ENCODE data around the gene GPNMB.
A peak's percentile ranks its signal among the peaks of the same experiment; 100 is the strongest.

The GPNMB gene

GRCh38 chr7:23238983-23239652 is 7.5 kb upstream of the GPNMB start:
- Histone ChIP-seq H3K27ac (ENCODE audit: low read depth, low read length) (no peak overlapping the region), H3K79me1 (ENCODE audit: low read length) (no peaks in the 10 kb centered on the region), H3K4ac (ENCODE audit: low read depth, low read length) (no peak overlapping the region), H3K79me2 (ENCODE audit: control insufficient read depth, insufficient read depth, low read length, poor library complexity) (no peaks in the 10 kb centered on the region), H2AK5ac (ENCODE audit: low read length) (no peak overlapping the region), H2BK12ac (ENCODE audit: low read length) (no peak overlapping the region), H4K12ac (ENCODE audit: low read depth, low read length) (no peak overlapping the region), H3K9me3 (ENCODE audit: insufficient read depth, low read depth, low read length) (no peaks in the 10 kb centered on the region), H3K9ac (ENCODE audit: low read length) (no peak overlapping the region), H3K4me3 (ENCODE audit: low read depth, low read length) (no peak overlapping the region), H3K36me3 (ENCODE audit: control insufficient read depth in 1 of 2, insufficient read depth in 2 of 2, low read length in 2 of 2) (no peaks in the 10 kb centered on the region), H2BK120ac (ENCODE audit: insufficient read depth, low read length, poor library complexity) (no peak overlapping the region), H3K4me1 (ENCODE audit: control insufficient read depth in 1 of 2, insufficient read depth in 2 of 2, low read length in 2 of 2) (no peaks in the 10 kb centered on the region), H3K23ac (ENCODE audit: low read length) (no peak overlapping the region), H4K91ac (ENCODE audit: low read depth, low read length) (no peak overlapping the region), H4K8ac (ENCODE audit: low read depth, low read length) (no peak overlapping the region), H2AFZ (ENCODE audit: insufficient read depth, low read length, poor library complexity) (no peak overlapping the region), H3K4me2 (ENCODE audit: low read length) (no peak overlapping the region), H3K27me3 (ENCODE audit: insufficient read depth, low read length) (no peaks in the 10 kb centered on the region), H3K14ac (ENCODE audit: low read length) (no peak overlapping the region), H2BK5ac (ENCODE audit: low read depth, low read length, poor library complexity) (no peak overlapping the region), H3K18ac (ENCODE audit: low read length) (no peak overlapping the region)
- WGBS (ENCODE audit: extremely low coverage, insufficient coverage, insufficient read length): no CpG with 5 or more reads among the region's 11 CpGs
- no peak for DNase-seq

- no CpG with 5 or more reads among the region's 5 CpGs for WGBS (ENCODE audit: extremely low coverage, insufficient coverage, insufficient read length)
- Histone ChIP-seq H3K9ac (ENCODE audit: low read length) (no peak overlapping the region), H3K14ac (ENCODE audit: low read length) (no peak overlapping the region), H2BK12ac (ENCODE audit: low read length) (no peak overlapping the region), H3K23ac (ENCODE audit: low read length) (no peak overlapping the region), H3K4me1 (ENCODE audit: control insufficient read depth in 1 of 2, insufficient read depth in 2 of 2, low read length in 2 of 2) (no peaks in the 10 kb centered on the region), H2BK5ac (ENCODE audit: low read depth, low read length, poor library complexity) (no peak overlapping the region), H3K4ac (ENCODE audit: low read depth, low read length) (no peak overlapping the region), H4K8ac (ENCODE audit: low read depth, low read length) (no peak overlapping the region), H2AFZ (ENCODE audit: insufficient read depth, low read length, poor library complexity) (no peak overlapping the region), H3K4me2 (ENCODE audit: low read length) (no peak overlapping the region), H2BK120ac (ENCODE audit: insufficient read depth, low read length, poor library complexity) (no peak overlapping the region), H3K4me3 (ENCODE audit: low read depth, low read length) (no peak overlapping the region), H3K9me3 (ENCODE audit: insufficient read depth, low read depth, low read length) (no peaks in the 10 kb centered on the region), H3K79me2 (ENCODE audit: control insufficient read depth, insufficient read depth, low read length, poor library complexity) (no peaks in the 10 kb centered on the region), H3K27me3 (ENCODE audit: insufficient read depth, low read length) (no peaks in the 10 kb centered on the region), H3K36me3 (ENCODE audit: control insufficient read depth in 1 of 2, insufficient read depth in 2 of 2, low read length in 2 of 2) (no peaks in the 10 kb centered on the region), H4K12ac (ENCODE audit: low read depth, low read length) (no peak overlapping the region), H3K18ac (ENCODE audit: low read length) (no peak overlapping the region), H2AK5ac (ENCODE audit: low read length) (no peak overlapping the region), H3K79me1 (ENCODE audit: low read length) (no peaks in the 10 kb centered on the region), H4K91ac (ENCODE audit: low read depth, low read length) (no peak overlapping the region), H3K27ac (ENCODE audit: low read depth, low read length) (no peak overlapping the region)
- DNase-seq: no peak
Observed at GRCh38 chr7:23239698-23240097, 6.9 kb upstream of the GPNMB start.

DNA sequence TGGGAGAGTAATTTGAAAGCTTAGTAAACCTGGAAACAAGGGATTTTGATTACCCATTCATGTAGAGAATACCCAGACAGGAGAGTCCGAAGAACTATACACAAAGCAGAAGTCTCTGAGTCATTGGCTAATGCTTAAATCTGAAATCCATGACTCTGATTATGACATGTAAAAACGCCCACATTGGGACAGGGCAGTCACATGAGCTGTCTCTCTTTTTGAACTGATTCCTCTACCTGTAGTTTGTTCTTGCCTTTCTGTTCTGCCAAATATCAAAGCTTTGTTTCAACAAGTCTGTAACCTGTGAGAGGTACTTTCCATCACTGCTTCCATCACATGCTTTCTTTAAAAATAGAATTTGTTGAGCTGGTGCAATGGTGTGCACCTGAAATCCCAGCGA is 4.3 kb upstream of the GPNMB start:
- no peak overlapping the region for H3K14ac ChIP-seq (ENCODE audit: low read length)
- H3K4ac ChIP-seq (ENCODE audit: low read depth, low read length): no peak overlapping the region
- no peak overlapping the region for H4K8ac ChIP-seq (ENCODE audit: low read depth, low read length)
- no peak overlapping the region for H3K4me3 ChIP-seq (ENCODE audit: low read depth, low read length)
- H2BK120ac ChIP-seq (ENCODE audit: insufficient read depth, low read length, poor library complexity): no peak overlapping the region
- no peak overlapping the region for H4K91ac ChIP-seq (ENCODE audit: low read depth, low read length)
- no peaks in the 10 kb centered on the region for H3K9me3 ChIP-seq (ENCODE audit: insufficient read depth, low read depth, low read length)
- H2BK5ac ChIP-seq (ENCODE audit: low read depth, low read length, poor library complexity): no peak overlapping the region
- H3K27ac ChIP-seq (ENCODE audit: low read depth, low read length): no peak overlapping the region
- H3K4me1 ChIP-seq (ENCODE audit: control insufficient read depth in 1 of 2, insufficient read depth in 2 of 2, low read length in 2 of 2): peaks cover 6 to 9% of the 10 kb centered on the region in 2 experiments
- H2AK5ac ChIP-seq (ENCODE audit: low read length): no peak overlapping the region
- H2BK12ac ChIP-seq (ENCODE audit: low read length): no peak overlapping the region
- H3K79me1 ChIP-seq (ENCODE audit: low read length): no peaks in the 10 kb centered on the region
- no CpG with 5 or more reads among the region's 3 CpGs for WGBS (ENCODE audit: extremely low coverage, insufficient coverage, insufficient read length)
- H3K4me2 ChIP-seq (ENCODE audit: low read length): no peak overlapping the region
- H3K9ac ChIP-seq (ENCODE audit: low read length): no peak overlapping the region
- H3K18ac ChIP-seq (ENCODE audit: low read length): no peak overlapping the region
- no peaks in the 10 kb centered on the region for H3K27me3 ChIP-seq (ENCODE audit: insufficient read depth, low read length)
- no peak overlapping the region for H3K23ac ChIP-seq (ENCODE audit: low read length)
- no peaks in the 10 kb centered on the region for H3K36me3 ChIP-seq (ENCODE audit: control insufficient read depth in 1 of 2, insufficient read depth in 2 of 2, low read length in 2 of 2)
- no peak overlapping the region for H4K12ac ChIP-seq (ENCODE audit: low read depth, low read length)
- no peaks in the 10 kb centered on the region for H3K79me2 ChIP-seq (ENCODE audit: control insufficient read depth, insufficient read depth, low read length, poor library complexity)
- peak in 1 of 2 donors; percentile 28 for DNase-seq
- H2AFZ ChIP-seq (ENCODE audit: insufficient read depth, low read length, poor library complexity): no peak overlapping the region

- H3K14ac ChIP-seq (ENCODE audit: low read length): no peak overlapping the region
Observed at GRCh38 chr7:23242935-23243334, 3.6 kb upstream of the GPNMB start.

More at GRCh38 chr7:23242935-23243334, 3.6 kb upstream of the GPNMB start:
- no peaks in the 10 kb centered on the region for H3K79me2 ChIP-seq (ENCODE audit: control insufficient read depth, insufficient read depth, low read length, poor library complexity)
- H3K9ac ChIP-seq (ENCODE audit: low read length): no peak overlapping the region
- peaks cover 7 to 9% of the 10 kb centered on the region in 2 experiments for H3K4me1 ChIP-seq (ENCODE audit: control insufficient read depth in 1 of 2, insufficient read depth in 2 of 2, low read length in 2 of 2)
- no peak overlapping the region for H3K27ac ChIP-seq (ENCODE audit: low read depth, low read length)
- H3K23ac ChIP-seq (ENCODE audit: low read length): no peak overlapping the region
- no peak for DNase-seq
- no peak overlapping the region for H3K4ac ChIP-seq (ENCODE audit: low read depth, low read length)
- H3K9me3 ChIP-seq (ENCODE audit: insufficient read depth, low read depth, low read length): no peaks in the 10 kb centered on the region
- no peak overlapping the region for H2BK120ac ChIP-seq (ENCODE audit: insufficient read depth, low read length, poor library complexity)
- no peak overlapping the region for H4K91ac ChIP-seq (ENCODE audit: low read depth, low read length)
- H2AFZ ChIP-seq (ENCODE audit: insufficient read depth, low read length, poor library complexity): no peak overlapping the region
- no peak overlapping the region for H4K12ac ChIP-seq (ENCODE audit: low read depth, low read length)
- H3K18ac ChIP-seq (ENCODE audit: low read length): no peak overlapping the region
- H3K4me2 ChIP-seq (ENCODE audit: low read length): no peak overlapping the region
- H3K27me3 ChIP-seq (ENCODE audit: insufficient read depth, low read length): no peaks in the 10 kb centered on the region
- no peak overlapping the region for H2AK5ac ChIP-seq (ENCODE audit: low read length)
- no peaks in the 10 kb centered on the region for H3K79me1 ChIP-seq (ENCODE audit: low read length)
- H2BK12ac ChIP-seq (ENCODE audit: low read length): peak overlapping the region; percentile 16
- no CpG with 5 or more reads among the region's 4 CpGs for WGBS (ENCODE audit: extremely low coverage, insufficient coverage, insufficient read length)
- H3K4me3 ChIP-seq (ENCODE audit: low read depth, low read length): no peak overlapping the region
- no peak overlapping the region for H4K8ac ChIP-seq (ENCODE audit: low read depth, low read length)
- H3K36me3 ChIP-seq (ENCODE audit: control insufficient read depth in 1 of 2, insufficient read depth in 2 of 2, low read length in 2 of 2): no peaks in the 10 kb centered on the region
- H2BK5ac ChIP-seq (ENCODE audit: low read depth, low read length, poor library complexity): no peak overlapping the region
